AG04450 (cell line): Measurements from ENCODE around the gene THBS1. TPM values are rescaled to one million over a fixed set of nuclear protein-coding genes. Genes with fewer than 3 reads are reported as not detected.

ENCODE experiments used
- CTCF ChIA-PET: fragments of 300-600, 350-600 bp; formaldehyde crosslinking; extraction: SDS; loops from one replicate; lab custom pipeline; 2022; ENCODE audit warnings: antibody characterized with exemption, inconsistent platforms; lab: Charles Lee
- POLR2A ChIA-PET: fragments of 350-600 bp; formaldehyde crosslinking; extraction: SDS; loops from one replicate; lab custom pipeline; 2021; ENCODE audit warnings: antibody characterized with exemption, inconsistent platforms; lab: Yijun Ruan, JAX
- DNase-seq: peaks from one replicate; pipeline ENCODE4 v3.0.0-alpha.2; 2011; ENCODE audit warnings: low read depth, low spot score
- H3K27ac ChIP-seq: one replicate; pipeline ENCODE4 v1.5.1; 2012; ENCODE audit warnings: low read depth, low read length, control low read depth
- H3K27me3 ChIP-seq: one replicate; pipeline ENCODE4 v1.6.0; 2012; ENCODE audit warnings: low read length; ENCODE audit not compliant: control insufficient read depth, insufficient read depth
- H3K4me3 ChIP-seq: 2 replicates; pipeline ENCODE4 v1.5.1; 2011; ENCODE audit warnings: mild to moderate bottlenecking, low read depth, low read length, control low read depth
- H3K9me3 ChIP-seq: 2 replicates; pipeline ENCODE4 v1.5.1; 2012; ENCODE audit warnings: low read length; ENCODE audit not compliant: control insufficient read depth, insufficient read depth
- CTCF ChIP-seq: IDR thresholded peaks from 2 replicates; pipeline ENCODE4 v1.5.1; 2011; ENCODE audit warnings: low read depth, low read length, control low read depth, inconsistent platforms
- polyA plus RNA-seq: library from polyadenylated mRNA; depleted of rRNA; stranded (reverse); fragments of >200 nt; gene quantifications from 2 replicates; pipeline ENCODE4 v1.2.3, GENCODE V29; 2011

The THBS1 gene
- polyA plus RNA-seq, 1 experiment = 686 TPM

GRCh38 chr15:39621976-39622375 lies 41.1 kb downstream of the THBS1 start:
- Histone ChIP-seq H3K9me3 (no peaks in the 10 kb centered on the region; the same call in 1 of the 2 replicates), H3K27ac (no peak overlapping the region), H3K4me3 (no peak overlapping the region), H3K27me3 (no peaks in the 10 kb centered on the region)
- no peak for DNase-seq
- TF ChIP-seq CTCF = no peak
- CTCF ChIA-PET = interaction anchor here (1.0 to 2.0 kb wide), 3 partner anchors 17 to 134 kb away, joined by 3 to 6 read pairs (median 3); no protein-coding TSS in a partner anchor
- POLR2A ChIA-PET = no interaction called here

DNA sequence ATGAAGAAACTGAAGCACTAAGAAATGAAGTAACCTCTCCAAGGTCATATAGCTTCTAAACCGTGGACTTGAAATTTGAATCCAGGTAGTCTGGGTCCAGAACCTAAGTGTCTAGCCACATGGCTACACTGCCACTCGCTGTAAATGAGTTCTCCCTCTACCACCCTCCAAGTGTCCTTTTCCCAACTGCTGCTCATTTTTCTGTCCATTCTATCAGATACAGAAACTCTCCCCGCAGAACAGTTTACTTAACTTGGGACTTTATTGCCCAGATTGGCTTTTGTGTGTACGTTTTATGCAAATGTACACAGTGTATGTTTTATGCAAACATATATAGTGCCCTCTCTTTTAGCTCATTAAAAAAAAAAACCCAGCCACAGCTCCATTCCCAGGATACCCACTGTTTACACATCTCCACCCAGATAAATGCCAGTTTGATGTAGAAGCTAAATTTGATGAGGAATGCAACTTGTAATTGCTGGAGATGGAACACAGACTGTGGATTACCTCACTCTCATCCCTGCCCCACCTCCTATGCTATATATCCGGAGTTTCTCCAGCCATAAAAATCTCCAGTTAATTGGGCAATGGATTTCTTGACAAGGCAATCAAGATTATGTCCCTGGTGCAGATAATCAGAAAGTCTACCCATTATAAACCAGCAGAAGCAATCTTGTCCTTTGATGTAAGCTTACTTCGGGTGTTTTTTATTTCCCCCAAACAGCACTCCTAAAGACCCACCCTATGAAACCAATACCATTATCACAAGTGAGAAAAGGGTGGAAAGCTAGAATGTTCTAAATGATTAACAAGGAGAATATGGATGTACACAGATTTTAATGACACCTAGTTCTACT lies 42.0 kb downstream of the THBS1 start:
- no peak for TF ChIP-seq CTCF
- Histone ChIP-seq H3K27ac (no peak overlapping the region), H3K4me3 (no peak overlapping the region), H3K27me3 (no peaks in the 10 kb centered on the region), H3K9me3 (no peaks in the 10 kb centered on the region; the same call in 1 of the 2 replicates)
- no peak for DNase-seq
- ChIA-PET POLR2A (interaction anchor here (0.6 kb wide), 1 partner anchor 323 kb away, joined by 6 read pairs; no protein-coding TSS in a partner anchor), CTCF (interaction anchor here (1.0 to 2.0 kb wide), 3 partner anchors 63 to 134 kb away, joined by 3 to 6 read pairs (median 4); no protein-coding TSS in a partner anchor)

DNA sequence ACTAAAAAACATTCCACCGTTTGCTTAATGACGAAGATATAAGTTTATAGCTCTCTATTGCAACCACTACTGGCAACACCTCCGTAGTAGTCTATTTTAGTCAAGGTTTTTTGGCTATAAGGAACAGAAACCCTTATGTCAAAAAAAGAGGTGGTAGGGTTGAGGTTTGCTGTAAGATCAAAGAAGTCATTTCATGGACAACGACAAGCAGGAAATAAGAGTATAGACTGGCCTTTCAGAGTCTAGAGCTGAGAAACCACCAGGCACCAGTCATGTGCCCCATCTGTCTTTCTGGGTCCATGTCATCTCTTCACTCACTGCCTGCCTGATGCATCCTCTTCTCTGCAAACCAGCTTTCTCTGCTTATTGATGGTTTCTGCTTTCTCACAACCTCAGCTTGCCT lies 42.7 kb downstream of the THBS1 start:
- ChIA-PET POLR2A (interaction anchor here (0.6 kb wide), 1 partner anchor 324 kb away, joined by 6 read pairs; no protein-coding TSS in a partner anchor), CTCF (interaction anchor here (1.7 kb wide), 1 partner anchor 133 kb away, joined by 4 read pairs; no protein-coding TSS in a partner anchor)
- H3K27ac ChIP-seq = no peak overlapping the region
- DNase-seq = no peak
- no peak overlapping the region for H3K4me3 ChIP-seq
- H3K27me3 ChIP-seq = no peaks in the 10 kb centered on the region
- H3K9me3 ChIP-seq = no peaks in the 10 kb centered on the region; the same call in 1 of the 2 replicates
- no peak for TF ChIP-seq CTCF

GRCh38 chr15:39624806-39625205 lies 43.9 kb downstream of the THBS1 start:
- CTCF ChIA-PET = interaction anchor here (0.8 to 1.2 kb wide), 3 partner anchors 10 to 61 kb away, joined by 3 read pairs; no protein-coding TSS in a partner anchor
- Histone ChIP-seq H3K4me3 (no peak overlapping the region), H3K27ac (peak overlapping the region; percentile 69), H3K9me3 (no peaks in the 10 kb centered on the region; the same call in 1 of the 2 replicates), H3K27me3 (no peaks in the 10 kb centered on the region)
- POLR2A ChIA-PET = interaction anchor here (1.6 kb wide), 1 partner anchor 25 kb away, joined by 3 read pairs; no protein-coding TSS in a partner anchor
- peak; percentile 72 for DNase-seq
- TF ChIP-seq CTCF = no peak
